Panc1 (cell line): ENCODE results near the gene ASB2. TPM values are rescaled to one million over a fixed set of nuclear protein-coding genes. Genes with fewer than 3 reads are reported as not detected.

Experiments used
- ATAC-seq: fragments of 200-7000 bp; cut with Tn5 transposase; 2 replicates; pipeline ENCODE4 v1.9.1; 2020; ENCODE audit warnings: mild to moderate bottlenecking, moderate library complexity
- BruUV-seq: library from RNA; stranded (reverse); fragments of 400-500 nt; replicated peaks from 2 replicates; lab custom pipeline; 2021; lab: Mats Ljungman, UMichigan
- CTCF ChIA-PET: fragments of 300-600 bp; sonication (Branson Sonifier 250); formaldehyde crosslinking; loops from one replicate; lab custom pipeline; 2022; ENCODE audit warnings: antibody characterized with exemption; lab: Charles Lee
- POLR2A ChIA-PET: fragments of 300-600 bp; sonication (Branson Sonifier 250); formaldehyde crosslinking; loops from one replicate; lab custom pipeline; 2022; ENCODE audit warnings: antibody characterized with exemption; lab: Charles Lee
- DNase-seq: peaks from one replicate; pipeline ENCODE4 v3.0.0-alpha.2; 2010; ENCODE audit warnings: low read depth, low spot score
- H3K27ac ChIP-seq: 2 replicates; pipeline ENCODE4 v1.5.1; 2011; ENCODE audit warnings: mild to moderate bottlenecking, low read length, inconsistent platforms
- H3K27me3 ChIP-seq: fragments of 200-500 bp; sonication (Bioruptor generic); 2 replicates; pipeline ENCODE4 v1.6.0; 2014; ENCODE audit warnings: low read length, inconsistent platforms; ENCODE audit not compliant: control insufficient read depth, insufficient read depth
- H3K36me3 ChIP-seq: fragments of 200-500 bp; sonication (Bioruptor generic); 2 replicates; pipeline ENCODE4 v1.5.1; 2014; ENCODE audit warnings: inconsistent platforms, mild to moderate bottlenecking, low read length, moderate library complexity; ENCODE audit not compliant: control insufficient read depth, insufficient read depth
- H3K4me1 ChIP-seq: 2 replicates; pipeline ENCODE4 v1.5.1; 2011; ENCODE audit warnings: inconsistent platforms, mild to moderate bottlenecking, low read length, moderate library complexity; ENCODE audit not compliant: control insufficient read depth, insufficient read depth
- H3K4me3 ChIP-seq, 2 experiments: 2 replicates each; pipeline ENCODE4 v1.5.1; 2011 to 2012; ENCODE audit warnings: low read depth in 2 of 2, low read length in 2 of 2, mild to moderate bottlenecking in 2 of 2, inconsistent platforms in 1 of 2, moderate library complexity in 1 of 2
- H3K9me3 ChIP-seq: fragments of 200-500 bp; sonication (Bioruptor generic); 2 replicates; pipeline ENCODE4 v1.5.1; 2014; ENCODE audit warnings: low read depth, mild to moderate bottlenecking, inconsistent platforms, low read length, moderate library complexity; ENCODE audit not compliant: control insufficient read depth, insufficient read depth
- CTCF ChIP-seq: fragments of 450-650 bp; IDR thresholded peaks from 2 replicates; pipeline ENCODE4 v1.5.1; 2017; ENCODE audit warnings: mild to moderate bottlenecking
- POLR2AphosphoS5 ChIP-seq: IDR thresholded peaks from 2 replicates; pipeline ENCODE4 v1.6.1; 2012; ENCODE audit warnings: mild to moderate bottlenecking, low read depth, low read length, moderate library complexity
- SIN3A ChIP-seq: IDR thresholded peaks from 2 replicates; pipeline ENCODE4 v1.6.1; 2012; ENCODE audit warnings: low read depth, mild to moderate bottlenecking, low read length, moderate library complexity, borderline replicate concordance; ENCODE audit not compliant: insufficient read depth
- TCF7L2 ChIP-seq: IDR thresholded peaks from 2 replicates; pipeline ENCODE4 v1.6.1; 2011; ENCODE audit warnings: mild to moderate bottlenecking, low read depth, low read length, inconsistent platforms
- in situ Hi-C: cut with HindIII; loops from 2 replicates; pipeline ENCODE4 v1.10.0; 2016; ENCODE audit warnings: low sequenced_read_pairs, low pct_unique_long_range_greater_than_20kb
- intact Hi-C: fragments of 100-400 bp; cut with micrococcal nuclease; formaldehyde crosslinking; loops from one replicate; pipeline ENCODE4 v1.10.0; 2022; ENCODE audit not compliant: unreplicated experiment
- total RNA-seq: library from RNA; stranded (reverse); gene quantifications from one replicate; pipeline ENCODE4 v1.2.1, GENCODE V29; 2021; ENCODE audit not compliant: unreplicated experiment
- TF ChIP-seq, protein P1 (sequence below), 2 experiments: IDR thresholded peaks; 2 replicates each; pipeline ENCODE4 v1.6.1; 2011 to 2012; ENCODE audit warnings: low read depth in 2 of 2, control low read depth in 1 of 2, low read length in 1 of 2, mild to moderate bottlenecking in 1 of 2, moderate library complexity in 1 of 2; ENCODE audit not compliant: insufficient read depth in 1 of 2

Gene ASB2
- total RNA-seq, 1 experiment from 2014 or later, result 0.28 TPM

DNA sequence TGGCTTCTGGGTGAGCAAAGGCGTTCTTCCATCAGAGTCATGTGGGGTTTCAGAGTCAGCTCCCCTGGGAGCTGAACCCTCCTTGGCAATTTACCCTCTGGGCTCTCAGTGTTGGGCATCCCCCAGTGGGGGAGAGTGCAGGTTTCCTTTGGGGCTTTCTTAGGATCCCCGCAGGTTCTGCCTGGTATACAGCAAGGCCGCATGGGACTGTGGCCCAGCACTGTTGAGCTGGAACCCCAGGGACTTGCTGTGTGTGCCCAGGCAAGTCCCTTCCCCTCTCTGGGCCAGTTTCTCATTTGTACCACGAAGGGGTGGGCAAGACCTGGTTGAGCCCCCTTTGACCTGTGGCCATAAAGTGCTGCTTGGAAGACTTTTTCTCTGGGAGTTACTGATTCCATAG is 43.7 kb downstream of the ASB2 start:
- no TSS peak for BruUV-seq
- DNase-seq (no peak), ATAC-seq (no peak)
- Histone ChIP-seq H3K4me3 (no peak overlapping the region), H3K27ac (no peak overlapping the region), H3K36me3 (no peaks in the 10 kb centered on the region), H3K4me1 (no peaks in the 10 kb centered on the region), H3K9me3 (no peaks in the 10 kb centered on the region), H3K27me3 (no peaks in the 10 kb centered on the region)
- ChIA-PET CTCF (interaction anchor here (0.7 kb wide), 2 partner anchors 80 to 176 kb away, joined by 4 to 5 read pairs; no protein-coding TSS in a partner anchor), POLR2A (no interaction called here)
- TF ChIP-seq CTCF (no peak), SIN3A (no peak), TCF7L2 (no peak)
- intact Hi-C loops (loop anchor here (10.0 kb wide), 1 partner anchor 202 kb away; no protein-coding TSS in a partner anchor), in situ Hi-C loops (no loop called here)

- no peaks in the 10 kb centered on the region for H3K27me3 ChIP-seq
- in situ Hi-C loops (no loop called here), intact Hi-C loops (loop anchor here (10.0 kb wide), 1 partner anchor 204 kb away; no protein-coding TSS in a partner anchor)
- H3K36me3 ChIP-seq, result no peaks in the 10 kb centered on the region
- ATAC-seq (no peak), DNase-seq (no peak)
- no peaks in the 10 kb centered on the region for H3K4me1 ChIP-seq
- no peaks in the 10 kb centered on the region for H3K9me3 ChIP-seq
- BruUV-seq, result no TSS peak
- H3K4me3 ChIP-seq, result no peak overlapping the region
- TF ChIP-seq POLR2AphosphoS5, result no peak
- no peak for TF ChIP-seq SIN3A
- TF ChIP-seq CTCF, result no peak
- TF ChIP-seq, protein P1, sequence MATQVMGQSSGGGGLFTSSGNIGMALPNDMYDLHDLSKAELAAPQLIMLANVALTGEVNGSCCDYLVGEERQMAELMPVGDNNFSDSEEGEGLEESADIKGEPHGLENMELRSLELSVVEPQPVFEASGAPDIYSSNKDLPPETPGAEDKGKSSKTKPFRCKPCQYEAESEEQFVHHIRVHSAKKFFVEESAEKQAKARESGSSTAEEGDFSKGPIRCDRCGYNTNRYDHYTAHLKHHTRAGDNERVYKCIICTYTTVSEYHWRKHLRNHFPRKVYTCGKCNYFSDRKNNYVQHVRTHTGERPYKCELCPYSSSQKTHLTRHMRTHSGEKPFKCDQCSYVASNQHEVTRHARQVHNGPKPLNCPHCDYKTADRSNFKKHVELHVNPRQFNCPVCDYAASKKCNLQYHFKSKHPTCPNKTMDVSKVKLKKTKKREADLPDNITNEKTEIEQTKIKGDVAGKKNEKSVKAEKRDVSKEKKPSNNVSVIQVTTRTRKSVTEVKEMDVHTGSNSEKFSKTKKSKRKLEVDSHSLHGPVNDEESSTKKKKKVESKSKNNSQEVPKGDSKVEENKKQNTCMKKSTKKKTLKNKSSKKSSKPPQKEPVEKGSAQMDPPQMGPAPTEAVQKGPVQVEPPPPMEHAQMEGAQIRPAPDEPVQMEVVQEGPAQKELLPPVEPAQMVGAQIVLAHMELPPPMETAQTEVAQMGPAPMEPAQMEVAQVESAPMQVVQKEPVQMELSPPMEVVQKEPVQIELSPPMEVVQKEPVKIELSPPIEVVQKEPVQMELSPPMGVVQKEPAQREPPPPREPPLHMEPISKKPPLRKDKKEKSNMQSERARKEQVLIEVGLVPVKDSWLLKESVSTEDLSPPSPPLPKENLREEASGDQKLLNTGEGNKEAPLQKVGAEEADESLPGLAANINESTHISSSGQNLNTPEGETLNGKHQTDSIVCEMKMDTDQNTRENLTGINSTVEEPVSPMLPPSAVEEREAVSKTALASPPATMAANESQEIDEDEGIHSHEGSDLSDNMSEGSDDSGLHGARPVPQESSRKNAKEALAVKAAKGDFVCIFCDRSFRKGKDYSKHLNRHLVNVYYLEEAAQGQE (IDR thresholded peaks at IDR 0.05; ENCODE audit: insufficient read depth in 1 of 2, low read depth in 2 of 2, low read length in 1 of 2), result no peak
- TF ChIP-seq TCF7L2, result no peak
- ChIA-PET POLR2A (no interaction called here), CTCF (interaction anchor here (1.6 kb wide), 1 partner anchor 9 kb away, joined by 5 read pairs; no protein-coding TSS in a partner anchor)
- no peak overlapping the region for H3K27ac ChIP-seq
These were observed 45.4 kb downstream of the ASB2 start for GRCh38 chr14:93930989-93931307.
